Measurements from ENCODE around the gene ARL15. TPM values are rescaled to one million over a fixed set of nuclear protein-coding genes. Genes with fewer than 3 reads are reported as not detected.

Gene ARL15
- total RNA-seq, 1 donor from 2014 or later, result 29.5 TPM

DNA sequence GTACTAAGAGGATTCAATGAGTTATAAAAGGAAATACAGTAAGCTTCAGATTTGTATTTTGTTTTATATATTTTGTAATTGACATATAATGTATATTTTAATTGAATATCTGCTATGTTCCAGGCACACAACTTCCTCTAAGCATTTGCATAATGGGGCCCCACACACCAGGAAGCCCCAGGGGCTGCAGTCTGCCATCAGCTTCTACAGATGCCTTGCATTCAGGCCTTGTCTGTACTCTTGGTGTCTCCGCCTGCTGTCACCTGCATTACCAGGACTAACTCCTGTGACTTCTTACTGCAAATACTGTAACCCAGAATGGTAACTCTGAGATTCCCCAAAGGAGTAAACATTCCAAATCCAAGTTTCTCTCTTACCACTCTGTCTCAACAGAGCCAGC is 20.6 kb downstream of the ARL15 start:
- Histone ChIP-seq H3K27me3 (no peaks in the 10 kb centered on the region), H3K9me3 (no peaks in the 10 kb centered on the region), H3K4me3 (no peak overlapping the region), H3K4me1 (no peaks in the 10 kb centered on the region), H3K36me3 (no peaks in the 10 kb centered on the region), H3K27ac (no peak overlapping the region)
- intact Hi-C loops (cut with DNase I), result no loop called here
- TF ChIP-seq CTCF (IDR thresholded peaks at IDR 0.05), result no peak
- DNase-seq (no peak), ATAC-seq (no peak)

DNA sequence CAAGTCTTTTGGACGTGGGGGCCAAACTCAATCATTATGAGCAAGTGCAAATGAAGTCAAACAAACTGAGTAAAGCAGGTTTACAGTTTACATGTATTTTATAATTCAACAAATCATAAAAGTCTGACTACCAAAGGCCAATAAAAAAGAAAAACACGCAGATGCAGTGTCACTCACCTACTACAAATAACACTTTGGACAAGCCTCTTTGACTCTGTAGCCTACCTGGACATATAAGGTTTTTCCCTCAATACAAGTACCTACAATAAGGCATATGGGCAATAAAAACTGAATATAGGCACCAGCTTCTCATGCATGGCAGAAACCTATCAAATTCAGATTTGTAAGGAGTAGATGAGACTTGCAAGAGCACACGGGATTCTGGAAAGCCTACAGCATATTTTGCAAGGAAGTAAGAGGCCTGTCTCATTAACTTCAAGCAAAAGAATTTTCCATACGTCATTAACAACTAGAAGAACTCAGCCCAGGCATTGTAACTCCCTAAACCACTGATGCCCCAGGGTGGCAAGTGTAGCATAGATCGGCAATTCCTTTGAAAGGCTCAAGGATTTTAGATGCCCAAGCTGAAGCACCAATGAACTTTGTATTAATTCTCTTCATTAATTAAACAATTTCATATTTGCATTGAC is 21.7 kb downstream of the ARL15 start:
- intact Hi-C loops (cut with DNase I), result no loop called here
- no peaks in the 10 kb centered on the region for H3K27me3 ChIP-seq
- DNase-seq (no peak), ATAC-seq (no peak)
- H3K4me3 ChIP-seq, result no peak overlapping the region
- H3K36me3 ChIP-seq, result no peaks in the 10 kb centered on the region
- H3K9me3 ChIP-seq, result no peaks in the 10 kb centered on the region
- no peak for TF ChIP-seq CTCF (IDR thresholded peaks at IDR 0.05)
- no peak overlapping the region for H3K27ac ChIP-seq
- H3K4me1 ChIP-seq, result no peaks in the 10 kb centered on the region

- ATAC-seq (no peak), DNase-seq (no peak)
- Histone ChIP-seq H3K4me3 (no peak overlapping the region), H3K9me3 (no peaks in the 10 kb centered on the region), H3K27ac (no peak overlapping the region), H3K4me1 (no peaks in the 10 kb centered on the region), H3K36me3 (no peaks in the 10 kb centered on the region), H3K27me3 (no peaks in the 10 kb centered on the region)
- no peak for TF ChIP-seq CTCF (IDR thresholded peaks at IDR 0.05)
- intact Hi-C loops (cut with DNase I), result no loop called here
Observed at GRCh38 chr5:54285686-54286085, 24.7 kb downstream of the ARL15 start.

DNA sequence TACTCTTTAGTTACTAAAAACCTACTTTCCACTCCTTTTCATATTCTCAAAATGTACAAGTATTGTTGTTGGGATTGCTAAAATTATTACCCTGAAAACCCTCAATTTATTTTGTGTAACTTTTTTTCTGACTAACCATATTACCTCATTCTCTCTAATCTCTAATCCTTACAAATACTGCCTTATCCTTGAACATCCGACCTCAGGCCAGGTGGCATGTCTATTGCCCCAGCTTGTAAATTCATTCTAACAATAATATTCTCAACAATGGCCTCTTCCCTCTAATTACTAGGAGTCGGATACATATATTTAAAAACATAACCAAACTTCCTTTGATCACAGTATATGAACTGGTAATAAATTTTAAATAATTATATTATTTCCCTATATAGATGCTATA is 25.8 kb downstream of the ARL15 start:
- TF ChIP-seq CTCF (IDR thresholded peaks at IDR 0.05), result no peak

GRCh38 chr5:54282876-54283275 is 27.5 kb downstream of the ARL15 start:
- Histone ChIP-seq H3K4me1 (no peaks in the 10 kb centered on the region), H3K36me3 (no peaks in the 10 kb centered on the region), H3K9me3 (no peaks in the 10 kb centered on the region), H3K27me3 (no peaks in the 10 kb centered on the region), H3K27ac (no peak overlapping the region), H3K4me3 (no peak overlapping the region)
- ATAC-seq, result no peak
- intact Hi-C loops (cut with DNase I), result no loop called here
- no peak for DNase-seq
- TF ChIP-seq CTCF (IDR thresholded peaks at IDR 0.05), result no peak

More for the DNA sequence above, 25.8 kb downstream of the ARL15 start:
- H3K27ac ChIP-seq, result no peak overlapping the region
- no peaks in the 10 kb centered on the region for H3K4me1 ChIP-seq
- ATAC-seq (no peak), DNase-seq (no peak)
- H3K27me3 ChIP-seq, result no peaks in the 10 kb centered on the region
- H3K4me3 ChIP-seq, result no peak overlapping the region
- intact Hi-C loops (cut with DNase I), result no loop called here
- no peaks in the 10 kb centered on the region for H3K9me3 ChIP-seq
- H3K36me3 ChIP-seq, result no peaks in the 10 kb centered on the region
